K562 (cell line): ENCODE measurements around the gene PPIA. TPM values are rescaled to one million over a fixed set of nuclear protein-coding genes. Genes with fewer than 3 reads are reported as not detected.

Experiments
- ATAC-seq: fragments of 200-7000 bp; cut with Tn5 transposase; 3 replicates; pipeline ENCODE4 v1.9.1; 2020; ENCODE audit warnings: moderate library complexity
- BruUV-seq: library from RNA; stranded (reverse); fragments of 400-500 nt; replicated peaks from 2 replicates; lab custom pipeline; 2021; lab: Mats Ljungman, UMichigan
- CTCF ChIA-PET: fragments of 300-600 bp; formaldehyde crosslinking; extraction: SDS; loops from one replicate; lab custom pipeline; 2021; ENCODE audit warnings: low intra/inter-chr PET ratio; lab: Yijun Ruan, JAX
- POLR2A ChIA-PET: fragments of 300-600, 350-650 bp; sonication (Branson Sonifier 250); formaldehyde crosslinking; extraction: SDS; loops from one replicate; lab custom pipeline; 2021; ENCODE audit warnings: antibody characterized with exemption, inconsistent platforms; lab: Yijun Ruan, JAX
- DNase-seq, 4 experiments: peaks; one replicate each; pipeline versions ENCODE4 v3.0.0 to v3.0.0-alpha.2; 2011 to 2018; ENCODE audit warnings: low spot score in 3 of 4, mixed read lengths in 3 of 4; ENCODE audit errors: extremely low read depth in 1 of 4
- FAIRE-seq: peaks from 2 replicates; lab custom pipeline; 2011; peaks lifted over from hg19 to GRCh38; lab: Jason Lieb, UNC
- H2AFZ ChIP-seq: 2 replicates; pipeline ENCODE4 v1.6.0; 2011; ENCODE audit warnings: low read depth, low read length, control low read depth, inconsistent platforms
- H3K27ac ChIP-seq: fragments of 200-600 bp; 3 replicates; pipeline ENCODE4 v1.8.0; 2011; ENCODE audit warnings: low read depth, mild to moderate bottlenecking, control low read depth, inconsistent platforms, low read length, moderate library complexity, mixed read lengths; ENCODE audit errors: extremely low read depth
- H3K27me3 ChIP-seq, 2 experiments: fragments of 300-600 bp in 1 of 2; 2 replicates in 1 of 2; 3 replicates in 1 of 2; pipeline versions ENCODE4 v1.6.0 to v1.8.0; 2011; ENCODE audit warnings: inconsistent platforms in 2 of 2, low read length in 2 of 2, mild to moderate bottlenecking in 1 of 2, mixed read lengths in 1 of 2, moderate library complexity in 1 of 2; ENCODE audit not compliant: control insufficient read depth in 2 of 2, insufficient read depth in 2 of 2
- H3K36me3 ChIP-seq: fragments of 300-600 bp; 3 replicates; pipeline ENCODE4 v1.8.0; 2011; ENCODE audit warnings: mild to moderate bottlenecking, low read length, inconsistent platforms; ENCODE audit not compliant: control insufficient read depth, insufficient read depth
- H3K4me1 ChIP-seq, 2 experiments: fragments of 200-600 bp in 1 of 2; replicated peaks in 1 of 2; 2 replicates in 1 of 2; 3 replicates in 1 of 2; pipeline versions ENCODE4 v1.5.1 to v1.8.0; 2011; ENCODE audit warnings: inconsistent platforms in 2 of 2, low read length in 2 of 2, mild to moderate bottlenecking in 1 of 2, mixed read lengths in 1 of 2, moderate library complexity in 1 of 2; ENCODE audit not compliant: control insufficient read depth in 2 of 2, insufficient read depth in 2 of 2
- H3K4me2 ChIP-seq: 2 replicates; pipeline ENCODE4 v1.6.1; 2011; ENCODE audit warnings: low read length, control low read depth, inconsistent platforms, mixed read lengths; ENCODE audit not compliant: insufficient read depth
- H3K4me3 ChIP-seq: fragments of 200-600 bp; sonication (generic), shearing (Covaris generic); 2 replicates; pipeline ENCODE4 v1.5.1; 2016; ENCODE audit warnings: control low read depth, inconsistent platforms
- H3K79me2 ChIP-seq: fragments of 200-600 bp; 3 replicates; pipeline ENCODE4 v1.8.0; 2011; ENCODE audit warnings: low read length, inconsistent platforms; ENCODE audit not compliant: control insufficient read depth, insufficient read depth
- H3K9ac ChIP-seq, 2 experiments: 2 replicates each; pipeline versions ENCODE4 v1.6.0 to v1.6.1; 2011; ENCODE audit warnings: low read depth in 2 of 2, low read length in 2 of 2, control low read depth in 1 of 2, inconsistent platforms in 1 of 2, mild to moderate bottlenecking in 1 of 2, mixed read lengths in 1 of 2; ENCODE audit not compliant: insufficient read depth in 1 of 2
- H3K9me1 ChIP-seq: one replicate; pipeline ENCODE4 v1.6.0; 2011; ENCODE audit warnings: inconsistent platforms, mild to moderate bottlenecking, low read length, moderate library complexity; ENCODE audit not compliant: control insufficient read depth, insufficient read depth
- H3K9me3 ChIP-seq: replicated peaks from 2 replicates; pipeline ENCODE4 v1.5.1; 2011; ENCODE audit warnings: low read depth, low read length, inconsistent platforms; ENCODE audit not compliant: control insufficient read depth, insufficient read depth
- H4K20me1 ChIP-seq: replicated peaks from 2 replicates; pipeline ENCODE4 v1.6.1; 2011; ENCODE audit warnings: low read length, inconsistent platforms, mixed read lengths; ENCODE audit not compliant: control insufficient read depth, insufficient read depth
- BRCA1 ChIP-seq, 2 experiments: fragments of 450-650 bp in 1 of 2; sonication (generic) in 1 of 2; formaldehyde crosslinking in 1 of 2; IDR thresholded peaks; 2 replicates each; pipeline versions ENCODE4 v1.5.0 to v1.6.1; 2017 to 2020; ENCODE audit warnings: mild to moderate bottlenecking in 1 of 2, missing genetic modification reagents in 1 of 2
- CBFA2T2 ChIP-seq: fragments of 450-650 bp; conservative IDR thresholded peaks from 2 replicates; pipeline ENCODE4 v1.6.1; 2017; ENCODE audit warnings: mild to moderate bottlenecking
- CHCHD3 ChIP-seq: fragments of 250-450 bp; sonication (Bioruptor Pico); IDR thresholded peaks from 2 replicates; pipeline ENCODE4 v2.1.2; 2022; ENCODE audit warnings: mild to moderate bottlenecking
- DEAF1 ChIP-seq: fragments of 450-650 bp; formaldehyde crosslinking; IDR thresholded peaks from 2 replicates; pipeline ENCODE4 v1.4.0; 2020; ENCODE audit warnings: mild to moderate bottlenecking, moderate library complexity
- EP300 ChIP-seq: IDR thresholded peaks from 2 replicates; pipeline ENCODE4 v1.6.1; 2012; ENCODE audit warnings: low read length, improper control_type of control experiment
- EZH2 ChIP-seq: IDR thresholded peaks from 2 replicates; pipeline ENCODE4 v1.6.1; 2012; ENCODE audit warnings: low read depth, mild to moderate bottlenecking, inconsistent platforms, low read length, borderline replicate concordance
- GMEB1 ChIP-seq: fragments of 250-450 bp; sonication (Bioruptor Pico); IDR thresholded peaks from 2 replicates; pipeline ENCODE4 v1.4.0; 2020; ENCODE audit warnings: mild to moderate bottlenecking
- GTF2E2 ChIP-seq: fragments of 200-800 bp; sonication (Bioruptor generic); IDR thresholded peaks from 2 replicates; pipeline ENCODE4 v1.6.1; 2016; ENCODE audit warnings: missing genetic modification characterization, missing compliant biosample characterization
- MLX ChIP-seq, 2 experiments: fragments of 450-650 bp in 1 of 2; sonication (generic) in 1 of 2; formaldehyde crosslinking; conservative IDR thresholded peaks; 2 replicates each; pipeline versions ENCODE4 v1.4.0 to v1.8.1; 2020 to 2022; ENCODE audit warnings: mild to moderate bottlenecking in 1 of 2, missing genetic modification reagents in 1 of 2
- POLR3A ChIP-seq: IDR thresholded peaks from 2 replicates; pipeline ENCODE4 v1.6.1; 2011; ENCODE audit warnings: borderline replicate concordance, mild to moderate bottlenecking, moderate library complexity; ENCODE audit not compliant: insufficient read length, insufficient read depth; ENCODE audit errors: extremely low read depth
- PURB ChIP-seq: sonication (generic); formaldehyde crosslinking; IDR thresholded peaks from 2 replicates; pipeline ENCODE4 v1.9.0; 2021; ENCODE audit warnings: low read depth, mild to moderate bottlenecking, missing genetic modification reagents
- SAFB2 ChIP-seq: fragments of 200-400 bp; formaldehyde crosslinking; IDR thresholded peaks from 2 replicates; pipeline ENCODE4 v1.6.1; 2018; ENCODE audit warnings: borderline replicate concordance, low read length, low read depth, moderate library complexity; ENCODE audit not compliant: severe bottlenecking
- SMAD3 ChIP-seq: fragments of 450-650 bp; formaldehyde crosslinking; conservative IDR thresholded peaks from 2 replicates; pipeline ENCODE4 v1.4.0; 2020; ENCODE audit warnings: mild to moderate bottlenecking
- SMARCA5 ChIP-seq: fragments of 450-650 bp; IDR thresholded peaks from 2 replicates; pipeline ENCODE4 v1.6.1; 2016
- TCF15 ChIP-seq: fragments of 250-450 bp; sonication (Bioruptor Pico); IDR thresholded peaks from 2 replicates; pipeline ENCODE4 v1.8.0; 2022; ENCODE audit warnings: moderate library complexity, mild to moderate bottlenecking, inconsistent platforms
- TCF7 ChIP-seq: sonication (generic); IDR thresholded peaks from 2 replicates; pipeline ENCODE4 v1.6.1; 2016; ENCODE audit warnings: antibody characterized with exemption, borderline replicate concordance
- TEAD1 ChIP-seq, 2 experiments: fragments of 450-650 bp in 1 of 2; sonication (generic) in 1 of 2; formaldehyde crosslinking; IDR thresholded peaks; 2 replicates each; pipeline versions ENCODE4 v1.4.0 to v1.8.0; 2020 to 2022; ENCODE audit warnings: mild to moderate bottlenecking in 2 of 2, missing genetic modification reagents in 1 of 2
- ZFP36 ChIP-seq: fragments of 150-350 bp; IDR thresholded peaks from 2 replicates; pipeline ENCODE4 v1.6.1; 2018; ENCODE audit warnings: low read length, low read depth; ENCODE audit not compliant: partially characterized antibody
- ZKSCAN1 ChIP-seq: fragments of 150-350 bp; IDR thresholded peaks from 2 replicates; pipeline ENCODE4 v1.6.1; 2016; ENCODE audit warnings: low read depth, low read length
- WGBS: fragments of 100-300 bp; shearing (Covaris generic); methylation state at CpG from one replicate; pipeline ENCODE4 v1.1.6; 2016; ENCODE audit warnings: low coverage, mixed read lengths; ENCODE audit not compliant: insufficient coverage; ENCODE audit errors: missing lambda C conversion rate; 5-methylcytosine and 5-hydroxymethylcytosine counted together
- in situ Hi-C: fragments of 300-500 bp; cut with MboI; formaldehyde crosslinking; loops from 4 replicates; pipeline ENCODE4 v1.15.0; 2018; ENCODE audit warnings: inconsistent platforms, mixed read lengths
- intact Hi-C: fragments of 100-400 bp; cut with micrococcal nuclease; formaldehyde crosslinking; loops from 2 replicates; pipeline ENCODE4 v1.14.2; 2022
- polyA plus RNA-seq, 8 experiments: library from polyadenylated mRNA; depleted of rRNA in 4 of 8; stranded (reverse) in 5 of 8; unstranded in 3 of 8; fragments of >200 nt; fragmentation: Nextera tagmentation in 2 of 8; fragmentation: Illumina TruSeq in 1 of 8; extraction: Ambion mirVana in 2 of 8; extraction: Trizol in 1 of 8; gene quantifications; 2 replicates each; pipeline versions ENCODE4 v1.2.1 to v1.2.3, GENCODE V29; 2011 to 2014; ENCODE audit warnings: inconsistent platforms in 1 of 8, missing spikeins in 1 of 8
- total RNA-seq, 7 experiments: library from RNA; depleted of rRNA in 6 of 7; stranded (reverse); fragments of >200 nt in 6 of 7; fragmentation: Illumina TruSeq in 2 of 7; extraction: Trizol in 2 of 7; gene quantifications; 2 replicates each; pipeline versions ENCODE4 v1.2.1 to v1.2.3, GENCODE V29; 2011 to 2021; ENCODE audit warnings: low replicate concordance in 1 of 7

The PPIA gene
- total and polyA plus RNA-seq, 9 of the 15 experiments (the other 6 are each of a cell fraction or from before 2014, with no cell fraction given), result 2,583 to 7,504 (median 3,973) TPM

GRCh38 chr7:44814919-44815318, 18.4 kb downstream of the PPIA start (continued):
- TF ChIP-seq DEAF1 (CRISPR knock-in tag) (no peak), GTF2E2 (tag) (no peak), BRCA1 (IDR thresholded peaks at IDR 0.05) (no peak), BRCA1 (CRISPR knock-in tag; IDR thresholded peaks at IDR 0.05) (no peak), MLX (CRISPR knock-in tag; conservative IDR thresholded peaks at IDR 0.05) (no peak), SMAD3 (CRISPR knock-in tag) (no peak), ZKSCAN1 (no peak)

- no peak for DNase-seq
- WGBS, result 48% methylated on average over 2 of the region's 2 CpGs
- ChIA-PET CTCF (no interaction called here), POLR2A (interaction anchor here (0.6 to 1.2 kb wide), 3 partner anchors 12 to 465 kb away, joined by 3 to 5 read pairs (median 3); partner anchors contain the start of gene H2AZ2)
- Histone ChIP-seq H3K27me3 (no peaks in the 10 kb centered on the region), H3K36me3 (peaks cover 3% of the 10 kb centered on the region; the same call in 1 of the 3 replicates), H3K4me3 (no peak overlapping the region), H2AFZ (no peak overlapping the region), H3K4me2 (no peak overlapping the region), H3K9ac (no peak overlapping the region), H3K79me2 (no peaks in the 10 kb centered on the region), H3K9me3 (no peaks in the 10 kb centered on the region), H3K27ac (no peak overlapping the region), H3K4me1 (peaks cover 0 to 2% of the 10 kb centered on the region in 2 experiments; a peak in 1 of 5 replicates), H3K9me1 (peaks cover 3% of the 10 kb centered on the region), H4K20me1 (no peaks in the 10 kb centered on the region)
- FAIRE-seq, result no peak
- intact Hi-C loops, result no loop called here
- in situ Hi-C loops, result no loop called here
- no TSS peak for BruUV-seq
- no peak for ATAC-seq
- TF ChIP-seq TEAD1 (CRISPR knock-in tag; IDR thresholded peaks at IDR 0.05), result no peak
- TF ChIP-seq EP300, result no peak
- TF ChIP-seq TCF7, result no peak
- no peak for TF ChIP-seq CHCHD3 (CRISPR knock-in tag)
- no peak for TF ChIP-seq EZH2
- no peak for TF ChIP-seq SAFB2
- no peak for TF ChIP-seq ZFP36
- TF ChIP-seq GMEB1 (CRISPR knock-in tag), result no peak
- TF ChIP-seq SMARCA5, result no peak
- no peak for TF ChIP-seq CBFA2T2
- TF ChIP-seq TCF15, result no peak
- TF ChIP-seq POLR3A, result no peak
- TF ChIP-seq PURB (CRISPR knock-in tag), result no peak
Observed at GRCh38 chr7:44819292-44819691, 22.8 kb downstream of the PPIA start.
